OCI-LY3 (cell line): ENCODE results near the gene MAPT.

Experiments used
- H2AFZ ChIP-seq: fragments of 200-600, 300-600 bp; shearing (Covaris generic); 2 replicates; pipeline ENCODE4 v1.6.0; 2014; ENCODE audit warnings: antibody characterized with exemption, low read depth, low read length
- H3K27ac ChIP-seq: fragments of 200-600, 300-600 bp; sonication (generic); 2 replicates; pipeline ENCODE4 v1.5.1; 2014; ENCODE audit warnings: mild to moderate bottlenecking, low read length, moderate library complexity, mixed read lengths
- H3K27me3 ChIP-seq: fragments of 200-600, 300-600 bp; sonication (generic); 2 replicates; pipeline ENCODE4 v1.6.1; 2014; ENCODE audit warnings: low read depth, low read length, mixed read lengths
- H3K36me3 ChIP-seq: fragments of 200-600, 300-600 bp; sonication (generic); replicated peaks from 2 replicates; pipeline ENCODE3; 2014; ENCODE audit warnings: low read depth, low read length, mixed read lengths
- H3K4me1 ChIP-seq: fragments of 300-600, 200-600 bp; sonication (generic); 2 replicates; pipeline ENCODE4 v1.6.1; 2014; ENCODE audit warnings: low read length, mixed read lengths
- H3K4me2 ChIP-seq: fragments of 200-600, 300-600 bp; sonication (generic); 2 replicates; pipeline ENCODE4 v1.6.1; 2014; ENCODE audit warnings: low read length, mixed read lengths
- H3K4me3 ChIP-seq: fragments of 300-600, 200-600 bp; sonication (generic); 2 replicates; pipeline ENCODE4 v1.5.1; 2014; ENCODE audit warnings: antibody characterized with exemption, mild to moderate bottlenecking, low read length, moderate library complexity
- H3K79me2 ChIP-seq: fragments of 300-600, 200-600 bp; shearing (Covaris generic); 2 replicates; pipeline ENCODE4 v1.6.1; 2014; ENCODE audit warnings: mild to moderate bottlenecking, low read length, mixed read lengths
- H3K9ac ChIP-seq: fragments of 300-600, 200-600 bp; shearing (Covaris generic); 2 replicates; pipeline ENCODE4 v1.6.0; 2014; ENCODE audit warnings: mild to moderate bottlenecking, low read length, moderate library complexity
- H3K9me3 ChIP-seq: fragments of 200-600, 300-600 bp; shearing (Covaris generic); 2 replicates; pipeline ENCODE4 v1.6.1; 2014; ENCODE audit warnings: low read length, mixed read lengths; ENCODE audit not compliant: insufficient read depth
- H4K20me1 ChIP-seq: fragments of 200-600, 300-600 bp; sonication (generic); 2 replicates; pipeline ENCODE4 v1.6.1; 2016; ENCODE audit warnings: low read length, mixed read lengths; ENCODE audit not compliant: insufficient read depth
- CTCF ChIP-seq: fragments of 200-600, 300-600 bp; sonication (generic); IDR thresholded peaks from 2 replicates; pipeline ENCODE4 v1.5.1; 2014; ENCODE audit warnings: antibody characterized with exemption, low read length, low read depth
- EZH2phosphoT487 ChIP-seq: fragments of 200-600 bp; shearing (Covaris generic); IDR thresholded peaks from 2 replicates; pipeline ENCODE4 v1.6.1; 2018; ENCODE audit warnings: antibody characterized with exemption, mixed run types, low read depth

The MAPT gene

GRCh38 chr17:46029627-46030026, 135.3 kb downstream of the MAPT start:
- H3K79me2 ChIP-seq, result no peaks in the 10 kb centered on the region
- no peak overlapping the region for H3K27ac ChIP-seq
- peaks cover 48% of the 10 kb centered on the region for H3K36me3 ChIP-seq
- no peaks in the 10 kb centered on the region for H3K4me1 ChIP-seq
- peaks cover 5% of the 10 kb centered on the region; the same call in 1 of the 2 replicates for H4K20me1 ChIP-seq
- H3K9me3 ChIP-seq, result no peaks in the 10 kb centered on the region
- no peak for TF ChIP-seq EZH2phosphoT487
- no peak for TF ChIP-seq CTCF
- H3K4me3 ChIP-seq, result no peak overlapping the region
- no peak overlapping the region for H2AFZ ChIP-seq
- no peak overlapping the region for H3K4me2 ChIP-seq
- no peaks in the 10 kb centered on the region for H3K27me3 ChIP-seq
- no peak overlapping the region for H3K9ac ChIP-seq

- Histone ChIP-seq H3K27me3 (no peaks in the 10 kb centered on the region), H4K20me1 (peaks cover 5% of the 10 kb centered on the region; the same call in 1 of the 2 replicates), H3K4me1 (no peaks in the 10 kb centered on the region), H3K36me3 (peaks cover 59% of the 10 kb centered on the region), H3K4me3 (no peak overlapping the region), H3K79me2 (no peaks in the 10 kb centered on the region), H2AFZ (no peak overlapping the region), H3K9me3 (no peaks in the 10 kb centered on the region), H3K27ac (no peak overlapping the region), H3K4me2 (no peak overlapping the region), H3K9ac (no peak overlapping the region)
- TF ChIP-seq CTCF, result no peak
- no peak for TF ChIP-seq EZH2phosphoT487
Observed at GRCh38 chr17:46030752-46031151, 136.4 kb downstream of the MAPT start.

DNA sequence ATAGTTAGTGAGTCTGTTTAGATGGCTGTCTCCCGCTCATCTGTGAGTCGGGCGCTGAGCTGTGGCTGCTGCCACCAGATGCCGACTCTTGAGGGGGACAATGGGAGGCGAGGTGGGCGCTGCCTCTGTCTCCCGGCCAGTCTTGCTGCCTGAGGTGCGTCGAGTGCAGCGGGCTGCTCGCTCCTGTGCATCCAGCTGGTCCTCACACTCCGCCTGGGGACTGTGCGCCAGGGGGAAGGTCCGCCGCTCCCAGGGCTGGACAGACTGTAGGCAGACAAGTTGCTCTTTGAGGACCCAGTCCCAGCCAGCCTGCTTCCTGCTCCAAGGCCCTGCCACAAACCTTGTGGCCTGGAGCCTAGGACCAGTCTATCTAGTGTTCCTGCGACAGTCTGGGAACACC, 137.1 kb downstream of the MAPT start:
- Histone ChIP-seq H3K4me2 (no peak overlapping the region), H3K4me1 (no peaks in the 10 kb centered on the region), H3K79me2 (no peaks in the 10 kb centered on the region), H3K27me3 (no peaks in the 10 kb centered on the region), H3K4me3 (no peak overlapping the region), H3K36me3 (peaks cover 64% of the 10 kb centered on the region), H2AFZ (no peak overlapping the region), H3K9ac (no peak overlapping the region), H3K27ac (no peak overlapping the region), H4K20me1 (peaks cover 5% of the 10 kb centered on the region; the same call in 1 of the 2 replicates), H3K9me3 (no peaks in the 10 kb centered on the region)
- TF ChIP-seq EZH2phosphoT487, result no peak
- TF ChIP-seq CTCF, result no peak

- no peaks in the 10 kb centered on the region for H3K79me2 ChIP-seq
- no peaks in the 10 kb centered on the region for H3K9me3 ChIP-seq
- H3K4me1 ChIP-seq, result no peaks in the 10 kb centered on the region
- no peak overlapping the region for H2AFZ ChIP-seq
- no peak overlapping the region for H3K27ac ChIP-seq
- H4K20me1 ChIP-seq, result peaks cover 5% of the 10 kb centered on the region; the same call in 1 of the 2 replicates
- H3K4me2 ChIP-seq, result no peak overlapping the region
- peaks cover 64% of the 10 kb centered on the region for H3K36me3 ChIP-seq
- H3K9ac ChIP-seq, result no peak overlapping the region
- H3K4me3 ChIP-seq, result no peak overlapping the region
- H3K27me3 ChIP-seq, result no peaks in the 10 kb centered on the region
- TF ChIP-seq CTCF (no peak), EZH2phosphoT487 (no peak)
Observed at GRCh38 chr17:46031920-46032319, 137.6 kb downstream of the MAPT start.
